DND-41 (cell line): Measurements from ENCODE around the gene CAMK4.

ENCODE experiments used
- CTCF ChIP-seq: IDR thresholded peaks from 2 replicates; pipeline ENCODE4 v1.5.1; 2012; ENCODE audit warnings: borderline replicate concordance, low read length, moderate library complexity, mild to moderate bottlenecking; ENCODE audit not compliant: poor library complexity, severe bottlenecking; ENCODE audit errors: extremely low read depth
- EZH2 ChIP-seq: IDR thresholded peaks from 3 replicates; pipeline ENCODE4 v1.6.1; 2012; ENCODE audit warnings: borderline replicate concordance, low read depth, mild to moderate bottlenecking, moderate library complexity, low read length, inconsistent platforms; ENCODE audit not compliant: severe bottlenecking

- TF ChIP-seq CTCF (no peak), EZH2 (no peak)
Measured at GRCh38 chr5:111223101-111223786, 940 bp upstream of the CAMK4 start.
